IMR-90 (cell line): ENCODE measurements around the gene VIPR1. TPM values are rescaled to one million over a fixed set of nuclear protein-coding genes. Genes with fewer than 3 reads are reported as not detected.

ENCODE experiments used
- ATAC-seq: fragments of 200-7000 bp; cut with Tn5 transposase; 2 replicates; pipeline ENCODE4 v1.9.1; 2020; ENCODE audit warnings: low read depth, mild to moderate bottlenecking, moderate library complexity
- BruUV-seq: library from RNA; stranded (reverse); fragments of 400-500 nt; replicated peaks from 2 replicates; lab custom pipeline; 2021; lab: Mats Ljungman, UMichigan
- CTCF ChIA-PET: fragments of 300-600 bp; formaldehyde crosslinking; extraction: SDS; loops from one replicate; lab custom pipeline; 2021; ENCODE audit warnings: antibody characterized with exemption; lab: Yijun Ruan, JAX
- POLR2A ChIA-PET: fragments of 300-600 bp; sonication (Branson Sonifier 250); formaldehyde crosslinking; loops from one replicate; lab custom pipeline; 2022; ENCODE audit warnings: antibody characterized with exemption; ENCODE audit not compliant: unreplicated experiment; lab: Charles Lee
- DNase-seq: peaks from one replicate; pipeline ENCODE4 v3.0.0; 2013
- H2AFZ ChIP-seq: replicated peaks from 2 replicates; pipeline ENCODE3; 2013; ENCODE audit warnings: low read length, mild to moderate bottlenecking; ENCODE audit not compliant: poor library complexity
- H2AK5ac ChIP-seq: 2 replicates; pipeline ENCODE4 v1.6.1; 2013; ENCODE audit warnings: low read depth, low read length, inconsistent platforms
- H2AK9ac ChIP-seq: replicated peaks from 2 replicates; pipeline ENCODE3; 2013; ENCODE audit warnings: mild to moderate bottlenecking, low read depth, low read length, moderate library complexity; ENCODE audit not compliant: poor library complexity
- H2BK120ac ChIP-seq: 2 replicates; pipeline ENCODE4 v1.6.1; 2013; ENCODE audit warnings: low read depth, low read length, inconsistent platforms
- H2BK15ac ChIP-seq: 3 replicates; pipeline ENCODE4 v1.6.1; 2013; ENCODE audit warnings: low read depth, low read length, inconsistent platforms
- H2BK20ac ChIP-seq: 2 replicates; pipeline ENCODE4 v1.6.1; 2013; ENCODE audit warnings: low read depth, mild to moderate bottlenecking, inconsistent platforms, low read length, moderate library complexity
- H2BK5ac ChIP-seq: 2 replicates; pipeline ENCODE4 v1.6.1; 2013; ENCODE audit warnings: mild to moderate bottlenecking, low read depth, low read length, inconsistent platforms; ENCODE audit not compliant: poor library complexity, severe bottlenecking
- H3K14ac ChIP-seq: replicated peaks from 2 replicates; pipeline ENCODE4 v1.6.1; 2013; ENCODE audit warnings: low read depth, low read length, inconsistent platforms
- H3K18ac ChIP-seq: 2 replicates; pipeline ENCODE4 v1.6.1; 2013; ENCODE audit warnings: low read depth, low read length, control low read depth
- H3K23ac ChIP-seq: 2 replicates; pipeline ENCODE4 v1.6.1; 2013; ENCODE audit warnings: low read depth, low read length, inconsistent platforms
- H3K27ac ChIP-seq: 2 replicates; pipeline ENCODE4 v1.5.1; 2013; ENCODE audit warnings: mild to moderate bottlenecking, control low read depth, low read length; ENCODE audit not compliant: insufficient read depth
- H3K27me3 ChIP-seq: 2 replicates; pipeline ENCODE4 v1.6.1; 2013; ENCODE audit warnings: low read length; ENCODE audit not compliant: control insufficient read depth, insufficient read depth
- H3K36me3 ChIP-seq: 2 replicates; pipeline ENCODE4 v1.6.1; 2013; ENCODE audit warnings: low read length, mixed read lengths; ENCODE audit not compliant: control insufficient read depth, insufficient read depth
- H3K4ac ChIP-seq: 2 replicates; pipeline ENCODE4 v1.6.1; 2013; ENCODE audit warnings: low read depth, low read length, inconsistent platforms
- H3K4me1 ChIP-seq: 2 replicates; pipeline ENCODE4 v1.6.1; 2013; ENCODE audit warnings: low read length, mixed read lengths; ENCODE audit not compliant: control insufficient read depth, insufficient read depth
- H3K4me2 ChIP-seq: 2 replicates; pipeline ENCODE4 v1.6.1; 2013; ENCODE audit warnings: low read depth, mild to moderate bottlenecking, control low read depth, low read length, moderate library complexity
- H3K4me3 ChIP-seq: 2 replicates; pipeline ENCODE4 v1.5.1; 2013; ENCODE audit warnings: low read depth, mild to moderate bottlenecking, control low read depth, low read length, moderate library complexity; ENCODE audit not compliant: insufficient read depth
- H3K56ac ChIP-seq: 2 replicates; pipeline ENCODE4 v1.6.1; 2013; ENCODE audit warnings: low read length, inconsistent platforms; ENCODE audit not compliant: insufficient read depth; ENCODE audit errors: extremely low read depth
- H3K79me1 ChIP-seq, 2 experiments: 2 replicates each; pipeline ENCODE4 v1.6.1; 2013; ENCODE audit warnings: low read length in 2 of 2, inconsistent platforms in 1 of 2, low read depth in 1 of 2
- H3K9ac ChIP-seq: 2 replicates; pipeline ENCODE4 v1.6.1; 2013; ENCODE audit warnings: low read depth, low read length, control low read depth
- H3K9me1 ChIP-seq: 2 replicates; pipeline ENCODE4 v1.6.1; 2013; ENCODE audit warnings: low read length, inconsistent platforms; ENCODE audit not compliant: insufficient read depth
- H3K9me3 ChIP-seq: 2 replicates; pipeline ENCODE4 v1.6.1; 2013; ENCODE audit warnings: low read length; ENCODE audit not compliant: control insufficient read depth, insufficient read depth
- H4K20me1 ChIP-seq: 2 replicates; pipeline ENCODE4 v1.6.1; 2013; ENCODE audit warnings: low read length, inconsistent platforms; ENCODE audit not compliant: insufficient read depth
- H4K5ac ChIP-seq: 2 replicates; pipeline ENCODE4 v1.6.1; 2013; ENCODE audit warnings: mild to moderate bottlenecking, low read depth, low read length, control low read depth
- H4K8ac ChIP-seq, 2 experiments: 2 replicates each; pipeline ENCODE4 v1.6.1; 2013; ENCODE audit warnings: low read depth in 2 of 2, low read length in 2 of 2, control low read depth in 1 of 2, inconsistent platforms in 1 of 2
- H4K91ac ChIP-seq: 2 replicates; pipeline ENCODE4 v1.6.1; 2013; ENCODE audit warnings: low read depth, low read length, inconsistent platforms; ENCODE audit not compliant: insufficient read depth
- BHLHE40 ChIP-seq: fragments of 150-350 bp; IDR thresholded peaks from 2 replicates; pipeline ENCODE4 v1.6.1; 2016; ENCODE audit warnings: mild to moderate bottlenecking, low read depth, low read length
- CEBPB ChIP-seq: IDR thresholded peaks from 2 replicates; pipeline ENCODE4 v1.6.1; 2012; ENCODE audit warnings: low read depth, low read length, improper control_type of control experiment
- CHD1 ChIP-seq: IDR thresholded peaks from 2 replicates; pipeline ENCODE4 v1.6.1; 2012; ENCODE audit warnings: low read depth, low read length, improper control_type of control experiment
- MAFK ChIP-seq: IDR thresholded peaks from 2 replicates; pipeline ENCODE4 v1.6.1; 2012; ENCODE audit warnings: low read depth, low read length, improper control_type of control experiment
- MAZ ChIP-seq: IDR thresholded peaks from 2 replicates; pipeline ENCODE4 v1.6.1; 2012; ENCODE audit warnings: low read depth, mild to moderate bottlenecking, low read length, improper control_type of control experiment, moderate library complexity, borderline replicate concordance
- MXI1 ChIP-seq: IDR thresholded peaks from 2 replicates; pipeline ENCODE4 v1.6.1; 2012; ENCODE audit warnings: low read depth, mild to moderate bottlenecking, low read length, moderate library complexity, borderline replicate concordance
- NFE2L2 ChIP-seq: fragments of 150-350 bp; IDR thresholded peaks from 2 replicates; pipeline ENCODE4 v1.6.1; 2016; ENCODE audit warnings: low read depth, mild to moderate bottlenecking, low read length
- RAD21 ChIP-seq: IDR thresholded peaks from 2 replicates; pipeline ENCODE4 v1.6.1; 2012; ENCODE audit warnings: low read length, improper control_type of control experiment
- RCOR1 ChIP-seq: IDR thresholded peaks from 2 replicates; pipeline ENCODE4 v1.6.1; 2012; ENCODE audit warnings: mild to moderate bottlenecking, low read length, improper control_type of control experiment; ENCODE audit not compliant: insufficient replicate concordance
- RFX5 ChIP-seq: IDR thresholded peaks from 2 replicates; pipeline ENCODE4 v1.8.0; 2012; ENCODE audit warnings: low read depth, mild to moderate bottlenecking, low read length, moderate library complexity
- SMC3 ChIP-seq: fragments of 150-350 bp; IDR thresholded peaks from 2 replicates; pipeline ENCODE4 v1.6.1; 2016; ENCODE audit warnings: low read depth, mild to moderate bottlenecking, antibody characterized with exemption, low read length, moderate library complexity
- WGBS, 2 experiments: methylation state at CpG; one replicate each; pipeline versions ENCODE4 v1.1.5 to v1.1.7; 2013; ENCODE audit warnings: missing lambda C conversion rate in 2 of 2; ENCODE audit not compliant: insufficient read length in 1 of 2; ENCODE audit errors: extremely low coverage in 2 of 2; 5-methylcytosine and 5-hydroxymethylcytosine counted together
- dilution Hi-C: fragments of 300-500 bp; cut with HindIII; formaldehyde crosslinking; loops from one replicate; pipeline ENCODE4 v1.14.3; 2018; ENCODE audit warnings: low sequenced_read_pairs; ENCODE audit not compliant: unreplicated experiment
- in situ Hi-C: fragments of 300-500 bp; cut with MboI; formaldehyde crosslinking; loops from 3 replicates; pipeline ENCODE4 v1.14.3; 2019; ENCODE audit warnings: low sequenced_read_pairs, inconsistent platforms, mixed read lengths
- intact Hi-C: fragments of 100-400 bp; cut with micrococcal nuclease; formaldehyde crosslinking; loops from 2 replicates; pipeline ENCODE4 v1.10.0; 2022
- polyA plus RNA-seq, 3 experiments: library from polyadenylated mRNA; depleted of rRNA; stranded (reverse); fragments of >200 nt; gene quantifications; 2 replicates each; pipeline ENCODE4 v1.2.3, GENCODE V29; 2012; ENCODE audit warnings: low replicate concordance in 1 of 3
- total RNA-seq: library from RNA; depleted of rRNA; stranded (reverse); fragments of >200 nt; gene quantifications from 2 replicates; pipeline ENCODE4 v1.2.3, GENCODE V29; 2012
- TF ChIP-seq, protein P1 (sequence below): fragments of 150-350 bp; IDR thresholded peaks from 2 replicates; pipeline ENCODE4 v1.6.1; 2016; ENCODE audit warnings: low read depth, mild to moderate bottlenecking, low read length, moderate library complexity, borderline replicate concordance
- TF ChIP-seq, protein P2 (sequence below): fragments of 150-350 bp; IDR thresholded peaks from 2 replicates; pipeline ENCODE4 v1.6.1; 2017; ENCODE audit warnings: mild to moderate bottlenecking, antibody characterized with exemption, low read length, low read depth
- TF ChIP-seq, protein P3 (sequence below): conservative IDR thresholded peaks from 2 replicates; pipeline ENCODE4 v1.5.1; 2012; ENCODE audit warnings: mild to moderate bottlenecking, low read depth, low read length, improper control_type of control experiment

VIPR1 gene
- total and polyA plus RNA-seq, 2 of the 4 experiments (the other 2 are of a cell fraction) = not detected

DNA sequence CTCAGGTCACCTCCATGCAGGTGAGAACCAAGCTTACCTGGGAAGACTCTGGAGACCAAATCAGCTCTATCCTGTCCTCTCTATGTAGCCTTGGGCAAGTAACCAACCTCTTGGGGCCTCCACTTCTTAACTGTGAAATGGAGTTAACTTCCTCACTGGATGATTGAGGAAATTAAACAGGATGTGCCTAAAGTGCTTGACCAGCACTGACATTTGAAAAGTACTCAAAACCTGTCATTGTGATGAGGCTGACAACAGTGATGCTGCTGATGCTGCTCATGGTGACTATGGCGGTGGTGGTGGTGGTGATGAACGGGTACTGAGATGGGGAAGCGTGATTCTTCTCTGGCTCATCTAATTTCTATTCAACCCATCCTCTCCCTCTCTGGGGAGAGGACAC, 22.3 kb downstream of the VIPR1 start:
- POLR2A ChIA-PET = no interaction called here
- Histone ChIP-seq H4K8ac (no peak overlapping the region), H3K4me1 (no peaks in the 10 kb centered on the region), H3K4me3 (no peak overlapping the region), H4K91ac (no peak overlapping the region), H3K79me1 (no peaks in the 10 kb centered on the region), H4K5ac (no peak overlapping the region), H3K4ac (no peak overlapping the region), H3K36me3 (no peaks in the 10 kb centered on the region), H3K56ac (no peak overlapping the region), H3K27me3 (peaks cover 3% of the 10 kb centered on the region; the same call in 1 of the 2 replicates), H2BK120ac (no peak overlapping the region), H4K20me1 (no peaks in the 10 kb centered on the region), H3K27ac (no peak overlapping the region), H3K23ac (no peak overlapping the region), H2AK5ac (no peak overlapping the region), H3K9me3 (no peaks in the 10 kb centered on the region), H2BK20ac (no peak overlapping the region), H2AK9ac (no peak overlapping the region), H2AFZ (no peak overlapping the region), H3K9ac (no peak overlapping the region), H3K18ac (no peak overlapping the region), H3K4me2 (no peak overlapping the region), H2BK15ac (no peak overlapping the region), H3K9me1 (no peaks in the 10 kb centered on the region), H2BK5ac (no peak overlapping the region), H3K14ac (no peak overlapping the region)
- in situ Hi-C loops (no loop called here), intact Hi-C loops (no loop called here), dilution Hi-C loops (no loop called here)
- CTCF ChIA-PET = no interaction called here
- ATAC-seq (no peak), DNase-seq (no peak)
- no TSS peak for BruUV-seq
- no peak for TF ChIP-seq RAD21
- TF ChIP-seq CEBPB = no peak
- no peak for TF ChIP-seq CHD1
- no peak for TF ChIP-seq RFX5
- TF ChIP-seq, protein P1, sequence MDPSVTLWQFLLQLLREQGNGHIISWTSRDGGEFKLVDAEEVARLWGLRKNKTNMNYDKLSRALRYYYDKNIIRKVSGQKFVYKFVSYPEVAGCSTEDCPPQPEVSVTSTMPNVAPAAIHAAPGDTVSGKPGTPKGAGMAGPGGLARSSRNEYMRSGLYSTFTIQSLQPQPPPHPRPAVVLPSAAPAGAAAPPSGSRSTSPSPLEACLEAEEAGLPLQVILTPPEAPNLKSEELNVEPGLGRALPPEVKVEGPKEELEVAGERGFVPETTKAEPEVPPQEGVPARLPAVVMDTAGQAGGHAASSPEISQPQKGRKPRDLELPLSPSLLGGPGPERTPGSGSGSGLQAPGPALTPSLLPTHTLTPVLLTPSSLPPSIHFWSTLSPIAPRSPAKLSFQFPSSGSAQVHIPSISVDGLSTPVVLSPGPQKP = no peak
- TF ChIP-seq MXI1 = no peak
- no peak for TF ChIP-seq BHLHE40
- no peak for TF ChIP-seq MAZ
- TF ChIP-seq SMC3 = no peak
- TF ChIP-seq MAFK = no peak
- no peak for TF ChIP-seq NFE2L2
- TF ChIP-seq, protein P2, sequence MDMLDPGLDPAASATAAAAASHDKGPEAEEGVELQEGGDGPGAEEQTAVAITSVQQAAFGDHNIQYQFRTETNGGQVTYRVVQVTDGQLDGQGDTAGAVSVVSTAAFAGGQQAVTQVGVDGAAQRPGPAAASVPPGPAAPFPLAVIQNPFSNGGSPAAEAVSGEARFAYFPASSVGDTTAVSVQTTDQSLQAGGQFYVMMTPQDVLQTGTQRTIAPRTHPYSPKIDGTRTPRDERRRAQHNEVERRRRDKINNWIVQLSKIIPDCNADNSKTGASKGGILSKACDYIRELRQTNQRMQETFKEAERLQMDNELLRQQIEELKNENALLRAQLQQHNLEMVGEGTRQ = no peak
- TF ChIP-seq, protein P3, sequence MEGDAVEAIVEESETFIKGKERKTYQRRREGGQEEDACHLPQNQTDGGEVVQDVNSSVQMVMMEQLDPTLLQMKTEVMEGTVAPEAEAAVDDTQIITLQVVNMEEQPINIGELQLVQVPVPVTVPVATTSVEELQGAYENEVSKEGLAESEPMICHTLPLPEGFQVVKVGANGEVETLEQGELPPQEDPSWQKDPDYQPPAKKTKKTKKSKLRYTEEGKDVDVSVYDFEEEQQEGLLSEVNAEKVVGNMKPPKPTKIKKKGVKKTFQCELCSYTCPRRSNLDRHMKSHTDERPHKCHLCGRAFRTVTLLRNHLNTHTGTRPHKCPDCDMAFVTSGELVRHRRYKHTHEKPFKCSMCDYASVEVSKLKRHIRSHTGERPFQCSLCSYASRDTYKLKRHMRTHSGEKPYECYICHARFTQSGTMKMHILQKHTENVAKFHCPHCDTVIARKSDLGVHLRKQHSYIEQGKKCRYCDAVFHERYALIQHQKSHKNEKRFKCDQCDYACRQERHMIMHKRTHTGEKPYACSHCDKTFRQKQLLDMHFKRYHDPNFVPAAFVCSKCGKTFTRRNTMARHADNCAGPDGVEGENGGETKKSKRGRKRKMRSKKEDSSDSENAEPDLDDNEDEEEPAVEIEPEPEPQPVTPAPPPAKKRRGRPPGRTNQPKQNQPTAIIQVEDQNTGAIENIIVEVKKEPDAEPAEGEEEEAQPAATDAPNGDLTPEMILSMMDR = no peak
- TF ChIP-seq RCOR1 = no peak
- WGBS, 2 experiments = no CpG with 5 or more reads among the region's 3 CpGs
